GM21367 (cell line): ENCODE measurements around the gene BEGAIN.

Experiments
- ATAC-seq: cut with Tn5 transposase; IDR thresholded peaks from one replicate; pipeline ENCODE4 v1.9.1; 2021; ENCODE audit not compliant: unreplicated experiment

The BEGAIN gene

DNA sequence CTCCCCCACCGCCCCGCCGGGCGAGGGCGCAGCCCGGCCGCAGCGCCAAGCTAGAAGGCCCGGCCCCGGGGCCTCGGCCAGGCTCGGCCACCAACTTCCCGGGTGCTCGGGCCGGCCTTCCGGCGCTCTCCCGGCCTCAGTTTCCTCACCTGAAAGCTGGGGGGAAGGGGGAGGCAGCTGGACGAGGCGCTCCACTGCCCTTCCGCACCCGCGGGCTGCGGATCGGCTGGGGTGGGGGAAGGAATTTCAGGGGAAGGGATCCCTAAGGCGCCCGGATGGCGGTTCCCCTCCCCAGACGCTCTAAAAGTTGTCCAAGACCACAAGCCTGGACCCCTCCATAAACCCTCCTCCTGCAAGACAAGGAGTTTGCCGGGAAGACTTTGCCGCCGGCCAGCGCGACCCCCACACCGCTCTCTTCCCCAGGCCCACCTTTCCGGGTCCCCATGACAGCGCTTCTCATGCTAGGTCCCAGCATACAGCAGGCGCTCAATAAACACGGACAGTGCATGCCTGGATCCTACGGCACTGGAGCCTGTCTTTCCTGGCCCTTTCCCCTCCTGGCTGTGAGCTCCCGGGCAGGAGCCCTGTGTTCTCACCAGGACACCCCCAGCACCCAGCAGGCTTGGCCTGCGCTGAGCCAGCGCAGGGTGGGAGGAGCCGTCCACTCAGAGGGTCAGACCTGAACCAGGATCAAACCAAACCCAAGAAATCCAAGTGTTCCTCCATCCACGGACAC is 18.1 kb downstream of the BEGAIN start:
- no peak for ATAC-seq

DNA sequence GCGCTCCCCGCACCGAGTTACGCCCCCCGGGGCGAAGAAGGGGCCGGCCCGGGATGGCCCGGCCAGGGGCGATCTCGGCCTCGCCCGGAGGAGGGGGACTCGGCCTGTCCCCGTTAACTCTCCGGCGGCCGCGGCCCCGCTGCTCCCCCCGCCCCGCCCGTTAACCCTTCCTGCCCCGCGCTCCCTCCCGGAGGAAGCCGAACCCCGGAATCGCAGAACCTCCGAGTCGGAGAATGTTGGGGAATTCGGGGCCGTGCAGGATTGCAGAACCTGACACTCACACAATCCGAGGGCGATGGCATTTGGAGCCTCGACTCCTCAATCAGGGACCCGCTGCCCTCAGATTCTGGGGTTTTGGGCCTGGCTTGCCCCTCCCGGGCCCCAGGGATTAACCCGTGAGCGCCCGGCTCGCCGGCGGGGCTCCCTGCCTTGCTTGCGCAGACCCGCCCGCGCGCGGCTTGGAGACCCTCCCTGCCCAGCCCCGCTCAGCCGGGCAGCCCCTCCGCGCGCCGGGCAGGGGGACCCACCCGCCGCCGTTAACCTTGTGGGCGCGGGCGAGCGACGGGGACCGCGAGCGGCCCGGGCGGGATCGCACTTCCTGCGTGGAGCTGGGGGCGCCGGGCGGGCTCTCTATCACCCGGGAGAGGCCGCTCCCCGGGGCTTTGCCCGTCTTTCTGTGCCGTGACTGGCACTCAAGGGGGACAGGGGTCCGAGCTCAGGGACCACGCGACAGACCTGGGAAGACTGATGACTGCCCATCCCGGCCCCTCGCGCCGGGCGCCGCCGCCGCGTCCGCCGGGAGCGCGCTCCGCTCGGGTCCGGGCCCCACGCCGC is 18.8 kb downstream of the BEGAIN start:
- no peak for ATAC-seq

GRCh38 chr14:100567877-100568163 is 19.4 kb downstream of the BEGAIN start:
- ATAC-seq: no peak

GRCh38 chr14:100567009-100567876 is 20.0 kb downstream of the BEGAIN start:
- ATAC-seq: no peak

DNA sequence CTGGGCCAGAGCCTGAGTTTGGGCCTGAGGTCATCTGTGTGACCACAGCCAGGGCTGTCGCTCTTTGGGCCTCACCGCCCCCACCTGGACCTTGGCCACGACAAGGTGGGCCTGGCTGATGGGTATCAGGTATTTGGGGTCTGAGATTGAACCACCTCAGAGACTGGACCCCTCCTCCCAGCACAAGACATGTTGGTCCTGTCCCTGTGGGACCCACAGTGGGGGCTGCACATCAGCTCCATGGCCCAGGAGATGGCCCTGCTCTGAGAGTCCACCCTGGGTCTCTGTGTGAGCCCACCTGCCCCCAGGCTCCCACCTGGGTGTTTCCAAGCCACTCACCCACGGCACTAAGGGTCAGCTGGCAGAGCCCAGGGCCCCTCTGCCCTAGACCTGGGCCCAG is 20.6 kb downstream of the BEGAIN start:
- no peak for ATAC-seq

- ATAC-seq: no peak
Observed at GRCh38 chr14:100566119-100566518, 21.1 kb downstream of the BEGAIN start.

DNA sequence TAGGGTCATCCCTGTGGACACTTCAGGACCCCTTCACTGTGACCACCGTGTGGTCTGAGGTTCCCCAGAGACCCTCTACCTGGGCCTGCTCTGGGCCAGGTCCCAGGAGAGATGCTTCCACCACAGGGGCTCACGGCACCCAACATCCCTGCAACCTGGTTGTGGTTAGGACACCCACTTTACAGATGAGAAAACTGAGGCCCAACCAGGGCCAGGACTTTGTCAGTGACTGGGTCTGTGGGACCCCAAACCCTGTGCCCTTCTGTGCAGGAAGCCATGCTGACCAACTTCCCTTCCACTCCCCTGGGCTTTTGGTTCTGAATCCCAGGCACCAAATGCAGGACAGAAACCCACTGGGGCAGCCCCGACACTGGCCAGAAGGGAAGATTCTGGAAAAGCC is 21.6 kb downstream of the BEGAIN start:
- no peak for ATAC-seq

- no peak for ATAC-seq
Observed at GRCh38 chr14:100564512-100564911, 22.7 kb downstream of the BEGAIN start.

GRCh38 chr14:100562751-100563150 is 24.5 kb downstream of the BEGAIN start:
- no peak for ATAC-seq

DNA sequence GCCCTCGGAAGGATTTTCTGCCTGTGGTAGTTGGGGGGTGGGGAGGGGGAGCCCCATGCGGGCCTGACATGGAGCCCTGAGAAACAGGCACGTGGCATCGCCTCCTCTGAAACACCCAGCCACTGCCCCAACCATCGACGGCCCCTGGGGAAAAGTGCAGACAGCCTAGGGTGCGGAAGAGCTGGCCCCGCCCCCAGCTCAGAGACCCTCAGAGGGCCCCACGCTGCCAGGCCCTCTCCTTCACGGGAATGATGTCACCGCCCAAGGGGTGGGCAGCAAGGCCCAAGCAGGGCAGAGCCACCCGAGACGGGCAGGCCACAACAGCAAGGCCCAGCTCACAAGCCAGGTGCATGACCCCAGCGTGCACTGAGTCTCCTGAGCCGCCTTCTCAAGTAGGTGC is 26.2 kb downstream of the BEGAIN start:
- no peak for ATAC-seq

DNA sequence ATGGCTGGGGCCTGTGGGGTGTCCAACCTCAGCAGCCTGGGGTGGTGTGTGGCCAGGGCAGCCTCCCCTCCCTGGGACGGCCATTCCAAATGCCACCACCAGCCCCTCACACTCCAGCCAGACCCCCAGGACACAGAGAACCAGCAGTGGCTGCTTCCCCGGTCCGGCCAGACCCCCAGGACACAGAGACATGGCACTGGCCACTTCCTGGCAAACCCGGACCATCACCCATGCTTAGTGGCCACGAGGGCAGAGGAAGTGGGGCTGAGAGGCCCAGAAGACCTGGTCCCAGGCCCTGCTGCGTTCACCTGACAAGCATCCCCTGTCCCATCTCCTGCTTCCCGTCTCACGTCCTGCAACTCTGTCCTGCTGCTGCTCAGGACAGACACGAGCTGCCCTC is 26.7 kb downstream of the BEGAIN start:
- no peak for ATAC-seq

DNA sequence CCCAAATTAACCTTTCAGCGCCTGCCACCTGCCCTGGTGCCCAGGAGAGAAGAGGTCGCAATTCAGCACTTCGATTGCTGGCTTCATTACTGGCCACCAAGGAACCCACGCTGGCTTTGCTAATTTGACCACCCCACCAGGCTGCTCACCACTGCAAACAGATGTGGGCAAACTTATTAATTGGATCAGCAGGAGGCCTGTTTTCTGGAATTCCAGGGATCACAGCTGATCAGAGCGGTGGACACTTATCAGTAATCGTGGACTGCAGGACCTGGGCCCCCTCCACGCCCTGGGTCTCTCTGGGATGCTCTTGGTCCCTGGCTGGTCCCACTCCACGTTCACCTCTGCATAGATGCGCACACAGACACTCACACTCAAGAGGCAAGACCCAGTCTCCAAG is 27.8 kb downstream of the BEGAIN start:
- ATAC-seq: no peak

DNA sequence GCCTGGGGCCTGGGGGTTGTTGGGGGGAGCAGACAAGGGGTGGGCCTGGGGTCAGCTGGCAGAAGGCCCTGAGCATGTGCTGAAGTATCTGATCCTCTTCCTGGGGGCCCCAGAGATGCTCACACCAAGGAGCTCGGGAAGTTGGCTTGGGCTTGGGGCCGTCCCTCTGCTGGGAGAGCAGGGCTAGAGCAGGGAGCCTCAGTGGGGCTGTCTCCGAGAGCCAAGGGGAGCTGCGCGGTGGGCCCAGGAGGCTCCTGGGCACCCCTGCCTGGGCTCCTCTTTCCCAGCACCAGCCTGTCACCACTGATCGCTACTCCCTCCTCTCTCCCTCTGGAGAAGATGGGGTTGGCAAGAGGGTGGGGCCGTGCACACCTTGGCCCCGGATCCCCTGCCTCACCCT is 28.3 kb downstream of the BEGAIN start:
- no peak for ATAC-seq

- no peak for ATAC-seq
Observed at GRCh38 chr14:100558226-100558625, 29.0 kb downstream of the BEGAIN start.

GRCh38 chr14:100557658-100558057 is 29.6 kb downstream of the BEGAIN start:
- ATAC-seq: no peak

- no peak for ATAC-seq
Observed at GRCh38 chr14:100556936-100557505, 30.2 kb downstream of the BEGAIN start.

- ATAC-seq: no peak
Observed at GRCh38 chr14:100556140-100556475, 31.1 kb downstream of the BEGAIN start.

DNA sequence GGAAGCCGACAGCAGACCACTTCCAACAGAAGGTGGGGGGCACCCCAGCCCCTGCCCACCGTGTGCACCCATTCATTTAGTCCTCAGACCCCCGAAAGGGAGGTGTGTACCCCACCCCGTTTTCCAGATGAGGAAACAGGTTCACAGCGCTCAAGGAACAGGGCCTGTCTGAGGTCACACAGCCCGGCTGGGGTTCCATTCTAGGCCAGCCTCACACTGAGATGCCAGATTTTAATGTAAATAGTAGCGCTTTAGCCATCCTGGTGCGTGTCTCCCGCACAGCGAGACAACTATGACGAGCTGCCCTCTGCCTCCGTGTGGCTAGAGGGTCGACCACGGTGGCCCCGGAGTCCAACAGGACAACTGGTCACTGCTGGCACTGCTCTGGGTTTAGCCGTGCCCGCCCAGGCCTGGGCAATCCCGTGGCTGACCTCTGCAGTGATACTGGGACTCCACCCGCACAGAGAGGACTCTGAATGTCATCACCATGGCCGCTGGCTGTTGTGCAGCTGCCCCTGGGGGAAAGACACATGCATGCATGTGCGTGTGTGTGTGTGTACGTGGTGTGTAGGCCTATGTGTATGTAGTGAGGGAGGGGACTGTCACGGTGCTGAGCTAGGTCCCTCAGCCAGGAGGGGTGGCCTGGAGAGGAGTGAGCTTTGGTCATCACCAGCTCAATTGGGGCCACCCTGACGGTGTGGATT is 31.6 kb downstream of the BEGAIN start:
- ATAC-seq: no peak

DNA sequence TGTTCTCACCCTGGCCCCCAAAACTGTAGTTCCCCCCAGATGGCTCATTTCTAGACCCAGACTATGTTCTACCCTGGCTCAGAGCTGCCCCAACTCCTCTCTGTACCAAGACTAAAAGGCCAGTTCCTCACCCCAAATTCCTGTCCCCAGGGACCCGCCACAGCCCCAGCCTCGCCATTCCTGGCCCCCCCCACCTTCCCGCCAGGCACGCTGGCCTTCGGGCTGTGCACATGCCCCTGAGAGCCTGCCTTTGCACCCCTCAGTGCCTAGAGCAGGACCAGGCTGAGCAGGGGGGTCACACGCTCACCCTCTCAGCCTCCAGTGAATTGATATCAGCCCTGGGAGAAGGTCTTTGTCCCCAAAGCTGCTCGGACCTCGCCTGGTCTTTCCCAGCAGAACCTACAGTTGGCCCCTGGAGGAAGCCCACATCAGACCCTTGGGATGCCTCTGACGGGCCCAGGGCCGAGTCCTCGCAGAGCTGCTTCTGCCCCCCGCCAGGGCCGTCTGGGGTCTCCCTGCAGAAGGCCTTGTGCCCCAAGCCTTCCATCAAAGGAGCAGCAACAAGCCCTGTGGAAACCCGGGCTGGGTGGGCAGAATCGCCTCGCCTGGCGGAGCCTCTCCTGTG is 32.4 kb downstream of the BEGAIN start:
- ATAC-seq: no peak

DNA sequence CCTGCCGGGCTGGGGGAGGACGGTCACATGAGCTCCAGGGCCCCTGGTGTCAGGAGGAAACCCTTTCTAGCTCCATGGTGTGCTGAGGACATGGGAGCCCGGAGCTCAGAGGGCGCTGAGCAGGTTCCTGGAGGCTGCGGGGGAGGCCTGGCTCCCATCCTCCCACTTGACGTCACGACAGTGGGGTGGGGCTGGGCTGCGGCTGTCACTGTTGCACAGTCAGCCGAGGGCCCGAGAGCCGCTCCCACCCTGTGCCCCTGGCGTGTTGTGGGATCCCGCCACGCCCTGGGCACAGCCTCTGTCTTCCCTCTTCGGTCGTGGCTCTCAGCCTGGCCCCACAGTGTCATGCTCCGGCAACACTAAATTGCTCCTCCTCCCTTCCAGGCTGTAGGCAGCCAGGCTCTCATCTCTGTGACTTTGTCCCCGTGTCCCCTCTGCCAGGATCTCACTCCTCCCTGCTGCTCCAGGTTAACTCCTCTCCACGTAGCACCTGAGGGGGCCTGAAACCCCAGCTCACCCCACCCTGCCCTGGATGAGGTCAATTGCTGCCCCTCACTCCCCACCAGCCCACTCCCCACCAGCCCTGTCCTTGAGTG is 33.0 kb downstream of the BEGAIN start:
- no peak for ATAC-seq
